ENCODE data around the gene C5orf15.

C5orf15 gene

GRCh38 chr5:133921069-133921468 is 47.4 kb downstream of the C5orf15 start:
- no peaks in the 10 kb centered on the region for H4K20me1 ChIP-seq (ENCODE audit: insufficient read depth, low read length)
- H3K9me2 ChIP-seq (ENCODE audit: low read depth, low read length) = no peaks in the 10 kb centered on the region
- H3K79me2 ChIP-seq (ENCODE audit: insufficient read depth, low read length) = no peaks in the 10 kb centered on the region
- peaks cover 14% of the 10 kb centered on the region; the same call in 1 of the 2 replicates for H3K27me3 ChIP-seq (ENCODE audit: insufficient read depth, low read length)
- H3K4me2 ChIP-seq (ENCODE audit: low read length) = no peak overlapping the region
- no peak for TF ChIP-seq EZH2 (IDR thresholded peaks at IDR 0.05; ENCODE audit: borderline replicate concordance, low read length)
- TF ChIP-seq CTCF (IDR thresholded peaks at IDR 0.05; ENCODE audit: low read length) = no peak
- H3K4me3 ChIP-seq (ENCODE audit: low read depth, low read length, poor library complexity, severe bottlenecking) = no peak overlapping the region
- H3K9ac ChIP-seq (ENCODE audit: low read length) = no peak overlapping the region
- no peaks in the 10 kb centered on the region for H3K4me1 ChIP-seq (ENCODE audit: insufficient read depth, low read length, severe bottlenecking)
- H3K36me3 ChIP-seq (ENCODE audit: insufficient read depth, low read length) = no peaks in the 10 kb centered on the region
- no peaks in the 10 kb centered on the region for H3F3A ChIP-seq (ENCODE audit: insufficient read depth, low read length)
- no peaks in the 10 kb centered on the region for H3K9me3 ChIP-seq (ENCODE audit: low read length)
- no peak overlapping the region for H3K27ac ChIP-seq (ENCODE audit: low read depth, low read length, poor library complexity, severe bottlenecking)
- H2AFZ ChIP-seq (ENCODE audit: low read length) = no peak overlapping the region

- Histone ChIP-seq H3K9ac (ENCODE audit: low read length) (no peak overlapping the region), H3K9me3 (ENCODE audit: low read length) (no peaks in the 10 kb centered on the region), H3K4me1 (ENCODE audit: insufficient read depth, low read length, severe bottlenecking) (no peaks in the 10 kb centered on the region), H3K4me2 (ENCODE audit: low read length) (no peak overlapping the region), H3K9me2 (ENCODE audit: low read depth, low read length) (no peaks in the 10 kb centered on the region), H4K20me1 (ENCODE audit: insufficient read depth, low read length) (no peaks in the 10 kb centered on the region), H3K36me3 (ENCODE audit: insufficient read depth, low read length) (no peaks in the 10 kb centered on the region), H3K27me3 (ENCODE audit: insufficient read depth, low read length) (no peaks in the 10 kb centered on the region), H3K79me2 (ENCODE audit: insufficient read depth, low read length) (no peaks in the 10 kb centered on the region), H3F3A (ENCODE audit: insufficient read depth, low read length) (no peaks in the 10 kb centered on the region), H3K27ac (ENCODE audit: low read depth, low read length, poor library complexity, severe bottlenecking) (no peak overlapping the region), H3K4me3 (ENCODE audit: low read depth, low read length, poor library complexity, severe bottlenecking) (no peak overlapping the region), H2AFZ (ENCODE audit: low read length) (no peak overlapping the region)
- TF ChIP-seq EZH2 (IDR thresholded peaks at IDR 0.05; ENCODE audit: borderline replicate concordance, low read length) (no peak), CTCF (IDR thresholded peaks at IDR 0.05; ENCODE audit: low read length) (no peak)
These were observed 49.0 kb downstream of the C5orf15 start for GRCh38 chr5:133919148-133920136.

DNA sequence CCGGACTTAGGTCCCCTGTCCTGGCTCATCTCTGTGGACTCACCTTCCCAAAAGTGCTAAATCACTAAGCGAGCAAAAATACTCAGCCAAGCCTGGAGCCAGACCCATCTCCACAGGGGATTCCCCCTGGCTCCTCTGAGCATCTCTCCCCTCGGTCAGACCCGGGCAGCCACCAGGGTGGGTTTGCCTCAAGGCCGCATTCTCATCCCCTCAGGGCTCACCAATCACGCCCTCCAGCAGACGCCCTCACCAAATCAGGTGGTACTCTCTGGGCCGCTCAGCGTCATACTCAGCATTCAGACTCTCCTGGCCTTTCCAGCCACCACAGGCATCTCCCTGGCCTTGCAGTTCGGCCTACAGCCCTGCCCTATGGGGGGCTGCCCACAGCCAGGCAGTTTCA is 49.7 kb downstream of the C5orf15 start:
- Histone ChIP-seq H3K27ac (ENCODE audit: low read depth, low read length, poor library complexity, severe bottlenecking) (no peak overlapping the region), H3K4me1 (ENCODE audit: insufficient read depth, low read length, severe bottlenecking) (no peaks in the 10 kb centered on the region), H3K4me2 (ENCODE audit: low read length) (no peak overlapping the region), H3K9me3 (ENCODE audit: low read length) (no peaks in the 10 kb centered on the region), H3K79me2 (ENCODE audit: insufficient read depth, low read length) (no peaks in the 10 kb centered on the region), H3K9me2 (ENCODE audit: low read depth, low read length) (no peaks in the 10 kb centered on the region), H3K36me3 (ENCODE audit: insufficient read depth, low read length) (no peaks in the 10 kb centered on the region), H3K27me3 (ENCODE audit: insufficient read depth, low read length) (no peaks in the 10 kb centered on the region), H3F3A (ENCODE audit: insufficient read depth, low read length) (no peaks in the 10 kb centered on the region), H4K20me1 (ENCODE audit: insufficient read depth, low read length) (no peaks in the 10 kb centered on the region), H3K4me3 (ENCODE audit: low read depth, low read length, poor library complexity, severe bottlenecking) (no peak overlapping the region), H3K9ac (ENCODE audit: low read length) (no peak overlapping the region), H2AFZ (ENCODE audit: low read length) (no peak overlapping the region)
- TF ChIP-seq CTCF (IDR thresholded peaks at IDR 0.05; ENCODE audit: low read length) (no peak), EZH2 (IDR thresholded peaks at IDR 0.05; ENCODE audit: borderline replicate concordance, low read length) (no peak)

Measured in OCI-LY1 (cell line).